ENCODE results near the gene UBE3B.

UBE3B gene

DNA sequence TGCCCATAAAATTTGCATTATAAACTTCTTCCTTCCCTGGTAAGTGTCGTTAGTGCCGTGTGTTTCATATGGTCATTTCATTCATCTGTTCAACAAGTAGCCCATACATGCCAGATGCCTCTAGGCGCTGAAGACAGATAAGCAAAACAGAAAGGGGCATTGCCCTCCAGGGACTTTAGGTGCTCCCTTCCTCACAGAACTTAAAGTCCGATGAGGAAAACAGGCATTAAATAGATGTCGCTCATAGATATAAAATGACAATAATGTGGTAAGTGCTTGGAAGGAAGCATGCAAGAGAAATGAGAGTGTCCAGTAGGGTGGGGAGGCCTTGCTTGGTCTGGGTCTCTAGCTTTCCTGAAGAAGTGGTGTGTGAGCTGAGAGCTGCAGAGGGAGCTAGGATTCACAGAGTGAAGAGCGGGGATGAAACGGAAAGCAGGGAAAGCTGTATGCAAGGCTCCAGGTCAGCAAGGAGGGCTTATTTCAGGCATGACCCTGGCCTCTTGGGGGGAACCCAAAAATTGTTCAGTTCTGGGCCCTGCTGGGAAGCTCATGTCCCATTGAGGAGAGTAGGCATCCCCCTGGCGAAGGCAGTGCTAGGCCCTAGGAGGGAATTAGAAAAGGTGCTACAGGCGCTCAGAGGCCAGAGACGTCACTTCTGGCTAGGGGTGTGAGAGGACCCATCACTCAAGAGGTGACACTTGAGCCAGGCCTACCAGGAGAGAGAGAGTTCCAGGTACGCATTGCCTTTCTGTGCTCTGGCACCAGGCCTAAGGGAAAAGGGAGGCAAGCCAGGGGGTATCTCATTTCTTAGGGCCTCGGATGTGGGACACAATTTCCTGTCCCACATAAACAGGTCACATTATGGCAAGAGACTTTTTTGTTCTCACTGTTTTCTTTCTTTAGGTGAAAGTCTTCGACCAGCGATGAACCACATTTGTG, 11.9 kb downstream of the UBE3B start:
- TF ChIP-seq, protein P1, sequence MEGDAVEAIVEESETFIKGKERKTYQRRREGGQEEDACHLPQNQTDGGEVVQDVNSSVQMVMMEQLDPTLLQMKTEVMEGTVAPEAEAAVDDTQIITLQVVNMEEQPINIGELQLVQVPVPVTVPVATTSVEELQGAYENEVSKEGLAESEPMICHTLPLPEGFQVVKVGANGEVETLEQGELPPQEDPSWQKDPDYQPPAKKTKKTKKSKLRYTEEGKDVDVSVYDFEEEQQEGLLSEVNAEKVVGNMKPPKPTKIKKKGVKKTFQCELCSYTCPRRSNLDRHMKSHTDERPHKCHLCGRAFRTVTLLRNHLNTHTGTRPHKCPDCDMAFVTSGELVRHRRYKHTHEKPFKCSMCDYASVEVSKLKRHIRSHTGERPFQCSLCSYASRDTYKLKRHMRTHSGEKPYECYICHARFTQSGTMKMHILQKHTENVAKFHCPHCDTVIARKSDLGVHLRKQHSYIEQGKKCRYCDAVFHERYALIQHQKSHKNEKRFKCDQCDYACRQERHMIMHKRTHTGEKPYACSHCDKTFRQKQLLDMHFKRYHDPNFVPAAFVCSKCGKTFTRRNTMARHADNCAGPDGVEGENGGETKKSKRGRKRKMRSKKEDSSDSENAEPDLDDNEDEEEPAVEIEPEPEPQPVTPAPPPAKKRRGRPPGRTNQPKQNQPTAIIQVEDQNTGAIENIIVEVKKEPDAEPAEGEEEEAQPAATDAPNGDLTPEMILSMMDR (IDR thresholded peaks at IDR 0.05; ENCODE audit: borderline replicate concordance, insufficient read depth, low read depth, low read length) = no peak
- H3K4me3 ChIP-seq (ENCODE audit: low read depth, low read length) = no peak overlapping the region

DNA sequence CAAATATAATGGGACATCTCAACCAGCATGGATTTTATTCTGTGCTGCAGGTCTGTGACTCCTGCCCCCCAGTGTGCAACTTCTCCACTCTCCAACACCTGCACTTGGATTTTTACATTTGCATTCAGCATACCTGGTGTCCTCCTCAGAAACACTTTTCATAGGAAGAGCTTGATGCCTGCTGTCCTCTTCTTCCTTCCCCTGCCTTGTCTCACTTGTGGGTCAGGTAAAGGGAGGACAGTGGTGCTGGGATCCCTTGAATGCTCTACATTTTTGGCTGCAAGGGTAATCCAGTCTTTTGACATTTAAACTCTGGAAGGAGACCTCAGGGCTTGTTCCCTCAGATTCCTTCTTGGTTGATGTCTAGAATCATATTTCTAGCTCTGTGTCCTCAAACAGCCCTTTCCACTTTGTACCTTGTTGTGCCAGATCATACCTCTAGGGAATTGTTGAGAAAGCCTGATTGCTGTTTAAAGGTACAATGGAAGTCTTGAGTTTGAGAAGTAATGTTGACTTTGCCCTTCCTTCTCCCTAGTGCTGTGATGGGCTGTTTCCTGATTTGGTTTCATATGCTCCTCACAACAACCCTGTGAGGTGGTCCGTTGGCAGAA, 12.6 kb downstream of the UBE3B start:
- no peak overlapping the region for H3K4me3 ChIP-seq (ENCODE audit: low read depth, low read length)
- TF ChIP-seq, protein P1 (IDR thresholded peaks at IDR 0.05; ENCODE audit: borderline replicate concordance, insufficient read depth, low read depth, low read length) = no peak

DNA sequence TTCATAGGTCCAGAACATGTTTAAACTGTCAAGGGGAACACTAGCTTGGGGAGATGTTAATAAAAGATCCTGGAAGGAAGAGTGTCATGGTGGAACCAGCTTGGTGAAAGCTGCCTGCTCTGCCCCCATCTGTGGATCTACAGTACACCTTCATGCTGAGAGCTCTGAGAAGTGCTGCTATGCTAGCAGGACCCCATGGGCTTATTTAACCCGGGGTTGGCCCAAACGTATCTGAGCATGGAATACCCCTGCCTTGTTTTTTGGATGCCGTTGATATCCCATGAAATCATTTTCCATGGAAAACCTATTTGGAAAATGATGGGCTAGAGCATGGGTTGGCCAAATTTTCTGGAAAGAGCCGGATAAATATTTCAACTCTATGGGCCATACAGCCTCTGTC, 14.2 kb downstream of the UBE3B start:
- TF ChIP-seq, protein P1 (IDR thresholded peaks at IDR 0.05; ENCODE audit: borderline replicate concordance, insufficient read depth, low read depth, low read length) = no peak
- no peak overlapping the region for H3K4me3 ChIP-seq (ENCODE audit: low read depth, low read length)

DNA sequence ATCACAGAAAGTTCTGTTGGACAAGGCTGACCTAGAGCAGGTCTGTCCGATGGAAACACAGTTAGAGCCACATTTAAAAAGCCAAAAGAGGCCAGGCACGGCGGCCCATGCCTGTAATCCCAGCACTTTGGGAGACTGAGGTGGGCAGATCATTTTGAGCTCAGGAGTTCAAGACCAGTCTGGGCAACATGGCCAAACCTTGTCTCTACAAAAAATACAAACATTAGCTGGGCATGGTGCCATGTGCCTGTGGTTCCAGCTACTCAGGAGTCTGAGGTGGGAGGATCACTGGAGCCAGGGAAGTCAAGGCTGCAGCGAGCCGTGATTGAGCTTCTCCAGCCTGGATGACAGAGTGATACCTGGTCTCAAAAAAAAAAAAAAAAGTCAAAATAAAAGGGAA, 14.9 kb downstream of the UBE3B start:
- TF ChIP-seq, protein P1 (IDR thresholded peaks at IDR 0.05; ENCODE audit: borderline replicate concordance, insufficient read depth, low read depth, low read length) = no peak
- H3K4me3 ChIP-seq (ENCODE audit: low read depth, low read length) = no peak overlapping the region

DNA sequence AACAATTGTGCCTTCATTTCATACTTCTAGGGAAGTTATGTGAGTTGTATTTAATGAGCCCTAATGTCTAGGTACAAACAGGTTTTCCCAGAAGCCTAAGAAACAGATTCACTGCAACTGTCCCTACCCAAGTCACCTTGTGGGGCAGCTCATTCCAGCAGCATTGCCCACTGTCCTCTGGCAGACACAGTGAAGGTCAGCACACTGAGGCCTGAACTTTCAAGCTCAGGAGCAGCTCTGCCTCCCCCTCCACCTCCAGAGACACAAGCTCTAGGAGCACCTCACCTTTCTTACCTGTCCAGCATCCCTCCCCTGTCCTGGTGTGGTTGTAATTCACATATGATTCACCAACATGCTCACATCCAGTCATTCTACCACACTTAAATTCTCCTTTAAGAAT, 15.7 kb downstream of the UBE3B start:
- TF ChIP-seq, protein P1 (IDR thresholded peaks at IDR 0.05; ENCODE audit: borderline replicate concordance, insufficient read depth, low read depth, low read length) = no peak
- no peak overlapping the region for H3K4me3 ChIP-seq (ENCODE audit: low read depth, low read length)

DNA sequence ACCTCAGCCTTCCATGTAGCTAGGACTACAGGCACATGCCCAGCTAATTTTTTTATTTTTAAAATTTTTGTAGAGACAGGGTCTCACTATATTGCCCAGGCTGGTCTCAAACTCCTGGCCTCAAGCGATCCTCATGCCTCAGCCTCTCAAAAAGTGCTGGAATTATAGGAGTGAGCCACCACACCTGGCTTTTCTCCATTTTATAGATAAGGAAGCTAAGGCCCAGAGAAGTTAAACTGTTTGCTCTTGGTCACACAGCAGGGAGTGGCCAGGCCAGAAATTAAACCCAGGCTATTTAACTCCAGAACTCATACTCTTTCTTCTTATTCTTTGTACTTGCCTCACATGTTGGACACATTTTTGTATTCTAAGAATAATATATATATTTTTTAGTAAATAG, 16.5 kb downstream of the UBE3B start:
- TF ChIP-seq, protein P1 (IDR thresholded peaks at IDR 0.05; ENCODE audit: borderline replicate concordance, insufficient read depth, low read depth, low read length) = no peak
- H3K4me3 ChIP-seq (ENCODE audit: low read depth, low read length) = no peak overlapping the region

All from GM12875 (cell line).